Activated T-cell treated with anti-CD3 and anti-CD28 coated beads, Interleukin-2, amount 50 U/mL, for 48 hours (primary cell): ENCODE measurements around the gene AFF1.
"Not testable (repeated sequence)": the region's sequence is repeated elsewhere in the genome, so short reads cannot be mapped to it uniquely, and the experiment has no call there.

ENCODE experiments used
- DNase-seq, 2 experiments: peaks; one replicate each; pipeline ENCODE4 v3.0.0-alpha.2; 2020

The AFF1 gene

DNA sequence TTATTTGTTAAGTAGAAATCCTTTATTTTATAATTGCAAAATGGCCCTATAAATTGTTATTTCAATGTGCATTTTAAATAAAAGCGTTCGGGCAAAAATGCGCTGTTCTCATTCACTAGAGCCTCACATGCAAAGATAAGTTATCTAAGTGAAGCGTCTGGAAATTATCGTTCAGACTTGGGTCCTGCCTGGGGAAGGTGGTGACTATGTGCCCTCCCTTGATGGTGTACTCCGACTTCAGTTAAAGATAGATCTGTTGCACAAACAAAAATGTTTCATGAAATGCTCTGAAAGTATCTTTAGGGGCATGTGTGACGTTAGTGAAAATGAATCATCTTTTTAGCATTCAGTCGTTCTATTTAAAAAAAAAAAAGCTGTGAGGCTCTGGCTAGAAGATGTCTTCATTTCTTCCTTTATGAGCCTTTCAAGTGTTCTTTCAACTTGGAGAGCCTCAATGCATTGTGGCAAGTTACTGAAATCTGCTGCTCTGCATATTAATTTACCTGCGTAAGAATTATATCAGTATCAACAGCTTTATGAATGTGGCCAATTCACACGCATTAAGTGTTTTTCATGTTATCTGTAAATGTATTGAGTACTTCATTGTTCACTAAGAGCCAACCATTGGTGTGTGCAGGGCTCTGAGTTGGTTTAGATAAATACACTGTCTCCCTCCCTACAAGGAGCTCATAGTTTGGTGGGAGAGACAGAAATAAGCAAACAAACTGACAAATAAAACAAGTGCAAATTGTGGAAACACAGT, 83.0 kb downstream of the AFF1 start:
- DNase-seq, result peak in 1 of 2 experiments; percentile 38

DNA sequence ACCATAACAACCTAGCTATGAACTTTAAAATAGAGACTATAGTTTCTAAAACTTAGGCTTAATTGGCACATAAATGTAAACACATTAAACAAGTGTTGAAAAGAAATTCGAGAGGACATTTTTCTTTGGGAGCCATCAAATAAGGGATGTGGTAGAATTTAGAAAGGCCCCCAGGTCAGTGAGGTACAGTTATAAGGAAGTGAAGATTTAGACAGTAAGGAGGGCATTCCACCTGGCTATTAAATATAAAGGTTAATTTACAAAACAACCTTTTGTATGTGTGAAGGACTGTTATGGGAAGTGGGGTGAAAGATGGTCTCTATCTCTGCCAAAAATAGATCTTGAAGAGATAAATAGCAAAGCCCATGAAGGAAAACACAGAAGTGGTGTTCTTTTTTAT, 83.9 kb downstream of the AFF1 start:
- no peak for DNase-seq

DNA sequence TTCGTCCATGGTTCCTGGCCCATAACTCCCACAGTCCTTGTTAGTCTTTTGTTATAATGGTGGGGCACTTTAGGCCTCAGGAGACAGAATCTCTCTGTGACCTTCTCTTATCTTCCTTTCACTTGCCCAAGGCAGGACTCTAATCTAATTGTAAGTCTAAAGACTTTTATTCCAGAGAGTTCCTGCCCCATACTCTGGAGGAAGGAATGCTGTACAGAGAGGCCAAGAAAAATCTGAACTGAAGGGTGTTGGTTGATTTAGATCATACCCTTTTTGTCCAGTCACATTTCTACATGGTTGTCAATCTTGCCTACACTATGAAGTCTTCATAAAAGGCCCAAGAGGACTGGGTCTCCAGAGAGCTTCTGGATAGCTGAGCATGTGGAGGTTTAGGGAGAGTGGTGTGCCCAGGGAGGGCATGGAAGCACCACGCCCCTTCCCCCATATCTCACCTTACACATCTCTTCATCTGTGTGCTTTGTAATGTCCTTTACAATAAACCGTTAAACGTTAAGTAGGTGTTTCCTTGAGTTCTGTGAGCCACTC, 84.5 kb downstream of the AFF1 start:
- DNase-seq, result no peak

DNA sequence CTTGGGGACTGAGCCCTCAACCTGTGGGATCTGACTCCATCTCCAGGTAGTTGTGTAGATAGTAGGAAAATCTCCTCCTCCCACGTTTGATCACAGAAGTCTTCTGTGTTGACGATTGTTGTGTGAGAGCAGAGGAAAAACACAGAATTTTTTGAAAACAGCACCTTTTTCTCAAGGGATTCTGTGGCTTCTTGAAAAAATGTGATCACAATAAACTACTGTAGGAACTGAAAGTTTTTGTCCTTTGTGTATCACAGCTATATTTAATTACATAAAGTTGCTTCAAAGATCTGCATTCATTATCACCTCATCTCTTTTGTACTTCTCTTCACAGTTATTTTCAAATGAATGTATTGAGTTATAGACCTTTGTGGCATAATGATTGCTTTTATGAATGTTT, 85.1 kb downstream of the AFF1 start:
- DNase-seq, result no peak

DNA sequence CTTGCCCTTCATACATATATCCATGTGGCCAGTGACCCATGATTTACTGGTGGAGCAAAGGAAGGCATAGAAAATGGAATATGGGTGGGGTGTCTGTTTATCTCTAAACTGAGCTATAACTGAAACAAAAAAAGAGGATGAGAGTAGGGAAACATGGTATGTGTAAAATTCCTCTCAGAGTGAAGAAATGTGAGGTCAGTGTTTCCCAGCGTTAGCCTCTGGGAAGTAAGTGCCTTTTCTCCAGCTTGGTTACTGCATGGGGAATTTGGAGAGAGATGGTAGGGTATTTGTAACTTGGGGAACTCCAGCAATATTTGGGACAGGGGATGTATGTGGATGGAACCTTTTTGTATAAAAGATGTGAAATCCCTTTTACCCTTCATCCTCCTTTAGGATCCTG, 89.4 kb downstream of the AFF1 start:
- no peak for DNase-seq

DNA sequence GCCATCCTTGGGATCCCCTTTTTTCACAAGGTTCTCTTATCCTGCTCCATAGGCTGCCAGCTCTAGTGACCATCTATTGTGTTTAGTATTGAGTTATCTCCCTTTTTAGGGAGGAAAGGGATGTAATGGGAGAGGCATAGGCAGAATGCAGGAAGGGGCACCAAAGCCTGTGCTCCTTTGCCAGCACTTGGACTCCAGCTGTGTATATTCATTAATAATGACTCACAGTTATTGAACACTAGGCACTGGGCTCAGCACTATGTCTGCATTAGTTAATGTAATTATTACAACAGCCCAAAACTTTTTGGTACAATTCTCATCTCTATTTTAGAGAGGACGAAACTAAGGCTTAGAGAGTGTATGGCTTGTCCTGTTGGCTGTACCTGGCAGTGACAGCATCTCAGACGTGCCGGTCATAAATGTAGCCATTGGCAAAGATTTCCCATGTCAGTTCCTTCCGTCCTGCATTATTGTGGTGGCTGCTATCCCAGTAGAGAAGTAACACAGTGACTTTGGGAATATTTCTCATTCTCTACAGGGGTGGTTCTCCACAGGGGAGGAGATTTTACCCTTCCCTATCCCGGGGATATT, 90.3 kb downstream of the AFF1 start:
- no peak for DNase-seq

DNA sequence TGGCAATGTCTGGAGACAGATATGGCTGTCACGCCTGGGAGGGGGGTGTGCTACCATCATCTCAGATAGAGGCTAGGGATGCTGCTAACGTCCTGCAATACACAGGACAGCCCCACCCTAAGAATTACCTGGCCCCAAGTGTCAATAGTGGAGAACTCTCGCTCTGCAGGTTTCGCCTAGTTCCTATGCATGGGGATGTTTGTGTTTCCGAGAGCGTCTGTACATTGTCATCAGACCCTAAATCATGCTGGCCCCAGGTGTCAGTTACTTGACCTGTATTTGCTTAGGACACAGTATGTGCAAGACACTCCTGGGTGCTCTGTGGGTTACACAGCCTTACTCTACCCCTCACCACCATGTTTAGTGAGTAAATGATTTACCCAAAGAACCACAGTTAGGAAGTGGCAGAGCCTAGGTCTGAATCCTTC, 90.8 kb downstream of the AFF1 start:
- no peak for DNase-seq

DNA sequence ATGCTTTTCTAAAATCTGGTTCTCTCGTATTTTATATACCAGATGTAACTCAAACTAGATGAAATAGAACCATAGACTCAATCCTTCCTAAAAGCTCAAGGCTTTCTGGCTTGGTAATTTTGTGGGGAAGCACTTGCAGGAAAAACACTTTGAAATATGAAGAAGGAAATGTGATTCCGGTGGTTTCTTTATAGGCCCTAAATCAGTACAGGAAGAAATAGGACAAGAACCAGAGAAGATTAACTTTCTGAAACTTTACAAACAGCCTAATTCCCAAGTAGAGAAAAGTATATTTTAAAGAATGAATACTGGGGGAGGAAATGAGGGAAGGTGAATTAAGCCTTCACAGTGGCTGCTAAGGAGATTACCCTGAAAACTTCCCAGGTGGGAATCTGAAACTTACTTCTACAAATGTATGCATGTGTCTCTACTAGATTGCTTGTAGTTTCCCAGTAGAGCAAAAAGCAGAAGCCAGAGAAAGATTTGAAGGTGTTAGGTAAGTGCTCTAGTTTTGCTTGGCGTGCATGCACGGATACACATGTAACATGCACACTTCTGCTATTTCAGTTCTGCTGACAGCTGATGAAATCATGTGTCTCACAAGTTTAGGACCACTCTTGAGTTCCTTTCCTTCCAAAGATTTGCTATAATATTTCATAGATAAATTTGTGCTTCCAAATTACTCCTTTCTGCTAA, 92.1 kb downstream of the AFF1 start:
- DNase-seq, result no peak

DNA sequence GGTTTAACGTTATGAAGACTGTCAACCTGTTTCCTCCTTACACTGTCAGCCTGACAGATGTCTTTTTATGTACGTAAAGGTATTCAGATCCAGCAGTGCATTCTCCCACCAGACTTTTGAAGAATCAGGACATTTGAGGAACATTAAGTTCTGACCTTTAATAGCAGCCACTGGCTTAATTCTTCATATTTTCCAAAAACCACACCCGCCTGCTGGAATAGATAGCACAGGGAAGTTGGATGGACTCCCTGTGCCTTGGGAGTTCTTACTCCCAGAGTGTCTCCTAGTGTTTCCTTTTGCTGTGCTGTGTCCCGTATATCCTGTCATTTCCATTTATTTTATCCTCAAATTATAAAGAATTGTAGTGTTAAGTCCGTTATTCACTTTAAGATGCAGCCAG, 94.5 kb downstream of the AFF1 start:
- no peak for DNase-seq

DNA sequence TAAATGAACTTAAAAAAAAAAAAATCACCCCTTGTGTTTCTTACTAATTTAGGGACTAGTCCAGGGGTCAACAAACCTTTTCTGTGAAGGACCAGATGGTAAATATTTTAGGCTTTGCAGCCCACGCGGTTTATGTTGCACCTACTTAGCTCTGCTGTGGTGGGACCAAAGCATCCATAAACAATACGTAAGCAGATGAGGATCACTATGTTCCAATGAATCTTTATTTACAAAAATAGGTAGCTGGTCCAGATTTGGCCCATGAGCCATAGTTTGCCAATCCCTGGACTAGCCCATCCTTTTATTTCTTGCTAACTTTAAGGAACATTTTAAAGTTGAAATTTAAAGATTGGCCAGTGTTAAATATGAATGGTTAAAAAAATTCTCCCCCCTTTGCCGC, 95.3 kb downstream of the AFF1 start:
- DNase-seq, result no peak

DNA sequence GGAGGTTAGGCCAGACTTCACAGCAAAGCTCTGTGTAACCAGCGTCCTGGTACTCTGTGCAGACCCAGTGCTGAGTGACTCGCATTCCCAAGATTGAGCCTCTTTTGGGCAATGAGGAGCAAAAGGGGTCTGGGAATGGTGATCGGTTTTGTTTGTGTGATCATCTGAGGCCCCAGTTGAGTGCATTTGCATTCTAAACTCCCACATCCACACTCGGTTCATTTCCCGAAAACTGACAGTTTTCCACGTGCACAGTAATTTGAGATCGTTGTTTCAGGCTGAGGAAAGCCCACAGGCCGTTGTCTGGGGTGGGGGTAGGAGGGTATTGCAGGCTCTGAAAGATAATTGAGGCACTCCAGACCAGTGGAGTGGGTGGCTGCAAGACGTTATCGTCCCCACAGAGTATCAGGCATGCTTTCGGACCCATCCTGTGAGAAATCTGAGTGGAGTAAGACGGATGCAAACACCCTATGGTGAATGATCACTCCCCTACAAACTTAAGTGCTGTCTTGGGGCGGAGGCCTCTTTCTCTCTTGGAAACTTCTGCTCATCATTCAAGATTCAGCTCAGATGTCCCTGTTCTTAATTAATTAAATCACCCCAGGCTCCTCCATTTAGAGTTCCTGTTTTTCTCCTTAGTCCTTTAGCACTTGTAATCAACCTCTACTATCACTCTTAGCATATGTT, 96.1 kb downstream of the AFF1 start:
- DNase-seq, result no peak

DNA sequence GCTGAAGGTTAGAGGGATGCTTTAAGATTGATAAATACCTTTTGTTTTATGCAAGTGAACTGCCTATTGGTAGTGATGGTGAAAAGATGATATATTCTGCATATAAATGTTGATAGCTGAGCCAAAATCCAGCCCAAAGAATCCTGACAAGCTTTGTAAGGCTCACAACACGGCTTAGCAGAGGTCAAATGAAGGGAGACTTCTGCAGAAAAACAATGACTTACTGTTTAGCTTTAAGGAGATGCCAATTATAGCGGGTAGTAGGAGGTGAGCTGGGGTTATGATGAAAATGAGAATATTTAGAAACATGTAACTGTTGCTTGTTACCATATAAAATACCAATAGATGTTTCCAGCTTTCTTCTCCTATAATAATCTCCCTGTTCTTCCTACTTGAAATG, 97.1 kb downstream of the AFF1 start:
- no peak for DNase-seq

DNA sequence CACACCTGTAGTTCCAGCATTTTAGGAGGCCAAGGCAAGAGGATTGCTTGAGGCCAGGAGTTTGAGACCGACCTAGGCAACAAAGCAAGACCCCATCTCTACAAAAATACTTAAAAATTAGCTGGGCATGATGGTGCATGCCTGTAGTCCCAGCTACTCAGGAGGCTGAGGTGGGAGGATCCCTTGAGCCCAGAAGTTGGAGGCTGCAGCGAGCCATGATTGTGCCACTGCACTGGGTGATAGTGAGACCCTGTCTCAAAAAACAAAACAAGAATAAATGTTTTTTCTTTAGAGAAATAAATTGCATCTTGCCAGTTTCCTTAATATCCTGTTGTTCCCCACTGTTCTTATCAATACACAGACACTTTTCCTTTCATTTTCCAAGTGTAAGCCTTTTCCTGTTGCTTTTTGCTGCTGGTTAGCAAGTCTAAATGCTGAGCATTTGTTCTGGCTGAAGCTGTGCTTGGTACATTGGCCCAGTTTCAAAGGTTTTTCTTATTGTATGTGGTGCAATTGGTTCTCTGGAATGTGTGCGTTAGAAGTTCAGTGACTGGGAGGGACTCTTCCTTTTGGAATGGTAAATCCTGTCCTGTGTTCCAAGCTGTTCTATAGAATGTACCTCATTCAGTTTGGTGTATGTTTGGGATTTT, 98.2 kb downstream of the AFF1 start:
- DNase-seq, result no peak

DNA sequence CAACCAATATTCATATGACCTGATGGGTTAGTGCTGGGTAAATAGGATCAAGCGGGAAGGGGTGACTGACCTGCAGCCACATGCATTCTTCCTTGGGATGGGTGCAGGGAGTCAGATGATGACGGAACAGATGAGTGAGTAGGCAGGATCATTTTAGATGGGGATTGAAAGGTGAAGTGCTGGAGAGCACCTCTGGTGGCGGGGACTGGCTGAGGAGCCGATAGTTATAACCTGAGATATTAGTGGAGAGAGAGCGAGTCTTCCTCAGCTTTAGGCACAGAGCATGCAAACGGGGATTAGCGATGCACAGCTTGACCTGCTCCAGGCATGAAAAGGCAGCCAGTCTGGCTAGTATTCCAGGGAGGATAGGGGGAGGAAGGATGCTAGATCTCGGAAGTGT, 99.1 kb downstream of the AFF1 start:
- DNase-seq, result no peak

DNA sequence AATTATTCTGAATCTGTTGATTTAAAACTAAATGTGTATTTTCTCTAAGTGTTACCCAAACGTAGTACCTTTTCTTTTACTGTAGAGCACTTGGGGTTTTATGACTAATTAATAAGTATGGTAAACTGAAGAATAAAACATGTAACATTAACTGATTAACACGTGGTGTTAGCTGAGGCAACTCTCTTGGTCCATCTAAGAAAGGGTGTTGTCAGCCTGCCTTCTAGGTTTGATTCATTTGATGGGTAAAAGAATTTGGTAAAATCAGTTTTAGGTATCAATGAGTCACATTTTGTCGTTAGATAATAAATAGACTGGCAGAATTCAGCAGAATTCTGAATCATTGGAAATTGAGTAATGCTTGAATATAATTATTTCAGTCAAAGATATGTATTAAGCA, 99.7 kb downstream of the AFF1 start:
- DNase-seq, result no peak

DNA sequence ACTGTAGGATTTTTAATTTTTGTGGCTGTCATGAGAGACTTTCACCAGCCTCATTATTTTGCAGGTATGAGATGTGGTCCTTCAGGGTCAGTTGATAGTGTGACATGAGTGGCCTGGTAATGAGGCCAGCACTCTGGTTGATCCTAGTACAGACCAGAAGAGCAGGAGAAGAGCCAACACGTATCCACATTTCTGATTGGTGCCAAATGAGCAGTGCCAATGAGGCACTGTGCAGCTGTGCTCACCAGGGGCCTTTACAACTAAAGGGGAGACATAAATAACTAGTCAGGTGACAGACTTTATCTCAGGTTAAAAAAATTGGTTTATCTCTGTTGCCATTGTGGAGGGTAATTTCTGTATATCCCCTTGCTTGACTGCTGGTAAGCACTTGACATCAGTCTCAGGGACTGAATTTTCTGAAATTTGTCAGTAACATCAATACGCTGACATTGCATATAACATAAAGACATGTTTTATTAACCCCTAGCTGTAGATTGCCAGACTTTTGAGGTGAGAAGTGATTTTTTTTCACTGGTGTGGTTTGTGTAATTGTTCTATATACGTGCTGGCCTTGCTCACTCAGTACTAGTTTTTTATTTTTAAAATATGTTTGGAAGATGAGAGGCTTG, 101.2 kb downstream of the AFF1 start:
- no peak for DNase-seq

DNA sequence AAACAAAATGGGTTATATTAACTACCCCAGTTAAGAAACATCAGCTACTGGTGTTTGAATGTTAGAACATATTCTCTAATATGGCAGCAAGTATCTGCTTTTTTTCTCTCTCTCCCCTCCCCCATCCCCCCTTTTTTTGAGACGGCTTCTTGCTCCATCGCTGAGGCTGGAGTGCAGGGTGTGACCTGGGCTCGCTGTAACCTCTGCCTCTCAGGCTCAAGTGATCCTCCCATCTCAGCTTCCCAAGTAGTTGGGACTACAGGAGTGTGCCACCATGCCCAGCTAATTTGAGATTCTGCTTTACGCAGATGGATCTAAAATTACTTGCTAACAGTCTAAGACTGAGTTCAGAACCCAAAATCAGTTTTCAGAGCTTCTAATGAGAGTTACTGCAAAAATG, 101.9 kb downstream of the AFF1 start:
- no peak for DNase-seq

DNA sequence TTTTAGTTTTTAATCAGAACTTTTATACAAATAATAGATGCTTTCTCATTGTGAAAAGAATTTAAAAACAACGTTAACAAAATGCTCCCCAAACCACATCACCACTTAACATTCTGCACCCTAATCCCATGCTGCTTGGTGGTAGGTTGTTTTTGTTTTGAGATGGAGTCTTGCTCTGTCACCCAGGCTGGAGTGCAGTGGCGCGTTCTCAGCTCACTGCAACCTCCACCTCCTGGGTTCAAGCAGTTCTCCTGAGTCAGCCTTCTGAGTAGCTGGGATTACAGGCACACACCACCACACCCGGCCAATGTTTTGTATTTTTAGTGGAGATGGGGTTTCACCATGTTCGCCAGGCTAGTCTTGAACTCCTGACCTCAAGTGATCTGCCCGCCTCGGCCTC, 102.4 kb downstream of the AFF1 start:
- not testable (repeated sequence) for DNase-seq

DNA sequence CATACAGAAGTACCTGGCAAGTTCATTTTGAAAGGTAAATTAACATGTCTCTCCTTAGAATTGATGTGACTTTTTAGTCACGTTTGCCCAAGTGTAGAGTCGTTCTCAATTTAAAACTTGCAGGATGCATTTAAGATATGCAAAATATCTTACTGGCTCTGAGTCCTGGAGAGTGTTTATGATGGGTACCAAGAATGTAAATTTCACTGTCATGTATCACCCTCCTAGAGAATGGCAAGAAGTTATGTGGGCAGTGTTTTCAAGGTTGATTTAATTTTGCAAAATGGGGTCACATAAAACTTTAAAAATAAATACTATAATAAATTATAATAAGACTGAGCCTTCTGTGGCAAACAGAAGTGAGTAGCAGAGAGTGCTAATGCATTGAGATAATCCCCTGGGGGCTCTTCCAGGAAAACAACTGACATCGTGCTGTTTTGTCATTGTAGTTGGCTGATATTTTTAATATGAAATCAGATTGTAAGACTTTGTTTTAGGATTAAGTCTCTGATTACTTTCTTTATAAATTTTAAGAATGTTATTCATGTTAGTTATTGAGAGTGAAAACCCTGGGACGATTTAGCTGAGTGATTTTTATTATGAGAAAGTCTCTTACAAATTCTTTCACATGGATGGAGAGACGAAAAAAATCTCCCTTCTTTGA, 103.0 kb downstream of the AFF1 start:
- DNase-seq, result no peak

DNA sequence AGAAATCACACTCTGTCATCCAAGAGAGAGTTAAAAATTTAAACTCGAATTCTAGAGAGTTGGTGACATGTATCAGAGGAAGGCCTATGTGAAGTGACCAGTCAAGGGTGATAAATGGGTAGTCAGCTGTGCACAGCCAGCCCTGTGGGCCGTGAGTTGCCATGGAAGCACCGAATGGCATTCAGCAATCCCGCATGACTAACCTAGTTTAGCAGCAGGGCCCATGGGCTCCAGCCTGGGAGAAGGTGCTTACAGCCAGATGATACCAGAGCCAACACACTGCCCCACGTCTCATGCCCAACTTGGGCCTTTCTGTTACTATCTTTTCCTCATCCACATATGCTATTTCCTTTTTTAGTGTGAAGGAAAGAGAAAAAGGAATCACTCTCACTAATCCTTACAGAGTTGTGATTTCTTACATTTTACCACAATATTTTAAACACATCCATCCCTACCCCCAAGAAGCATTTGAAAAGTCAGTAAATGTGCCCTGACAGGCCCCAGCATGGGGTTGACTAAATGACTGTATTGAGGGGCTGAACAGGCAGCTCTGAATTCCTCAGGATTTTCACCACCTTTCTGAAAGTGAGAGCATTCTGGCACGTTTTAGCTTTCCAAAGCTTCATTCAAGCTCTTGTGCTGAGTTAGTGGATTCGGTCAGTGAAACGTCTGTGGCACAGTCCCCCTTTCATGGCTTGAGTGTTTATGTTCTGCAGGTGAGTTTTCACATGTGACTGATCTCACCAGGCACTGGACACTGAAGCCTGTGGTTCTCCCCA, 104.2 kb downstream of the AFF1 start:
- no peak for DNase-seq

DNA sequence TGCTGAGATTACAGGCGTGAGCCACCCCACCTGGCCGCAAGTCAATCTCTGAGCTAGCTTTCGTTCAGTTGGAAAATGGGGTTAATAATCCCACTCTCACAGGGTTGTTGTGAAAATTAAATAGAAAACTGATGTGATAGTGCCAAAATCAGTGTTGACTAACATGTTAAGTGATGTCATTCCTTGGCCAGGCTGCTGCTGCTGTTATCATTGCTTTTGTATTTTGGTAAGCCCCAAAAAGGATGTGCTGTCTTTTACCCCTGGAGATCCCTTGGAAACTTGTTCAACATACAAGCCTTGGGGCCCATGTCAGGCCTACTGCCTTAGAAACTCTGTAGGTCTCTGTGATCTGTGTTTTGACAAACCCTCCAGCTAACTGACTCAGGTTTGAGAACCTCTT, 106.3 kb downstream of the AFF1 start:
- DNase-seq, result no peak
